ENCODE data around the gene CDK16.

- no peak for TF ChIP-seq CTCF (IDR thresholded peaks at IDR 0.05; ENCODE audit: insufficient read depth, low read length)
- TF ChIP-seq REST (IDR thresholded peaks at IDR 0.05; ENCODE audit: insufficient replicate concordance, low read depth): no peak
- TF ChIP-seq POLR2AphosphoS5 (IDR thresholded peaks at IDR 0.05; ENCODE audit: low read depth): no peak
Measured at GRCh38 chrX:47201345-47201944, 17.0 kb upstream of the CDK16 start.
